ENCODE data around the gene SRSF7.

- TF ChIP-seq POLR2AphosphoS5 (IDR thresholded peaks at IDR 0.05; ENCODE audit: low read depth, low read length) (no peak), POLR2A (IDR thresholded peaks at IDR 0.05; ENCODE audit: low read depth, low read length) (no peak), TAF1 (IDR thresholded peaks at IDR 0.05; ENCODE audit: borderline replicate concordance, low read depth, low read length) (no peak)
Measured at GRCh38 chr2:38783586-38783985, 32.4 kb upstream of the SRSF7 start.

Data from GM12892 (cell line).